GM19438 (cell line): ENCODE results near the gene ZNF101.

Experiments
- ATAC-seq: cut with Tn5 transposase; IDR thresholded peaks from one replicate; pipeline ENCODE4 v1.9.1; 2021; ENCODE audit warnings: low read depth; ENCODE audit not compliant: unreplicated experiment

Gene ZNF101

GRCh38 chr19:19668230-19669012 lies at the start of gene ZNF101:
Gene ZNF101 (plus strand): TSS chr19:19668839. CDS start chr19:19668964, 125 bp downstream.
- peak; percentile 69 for ATAC-seq

DNA sequence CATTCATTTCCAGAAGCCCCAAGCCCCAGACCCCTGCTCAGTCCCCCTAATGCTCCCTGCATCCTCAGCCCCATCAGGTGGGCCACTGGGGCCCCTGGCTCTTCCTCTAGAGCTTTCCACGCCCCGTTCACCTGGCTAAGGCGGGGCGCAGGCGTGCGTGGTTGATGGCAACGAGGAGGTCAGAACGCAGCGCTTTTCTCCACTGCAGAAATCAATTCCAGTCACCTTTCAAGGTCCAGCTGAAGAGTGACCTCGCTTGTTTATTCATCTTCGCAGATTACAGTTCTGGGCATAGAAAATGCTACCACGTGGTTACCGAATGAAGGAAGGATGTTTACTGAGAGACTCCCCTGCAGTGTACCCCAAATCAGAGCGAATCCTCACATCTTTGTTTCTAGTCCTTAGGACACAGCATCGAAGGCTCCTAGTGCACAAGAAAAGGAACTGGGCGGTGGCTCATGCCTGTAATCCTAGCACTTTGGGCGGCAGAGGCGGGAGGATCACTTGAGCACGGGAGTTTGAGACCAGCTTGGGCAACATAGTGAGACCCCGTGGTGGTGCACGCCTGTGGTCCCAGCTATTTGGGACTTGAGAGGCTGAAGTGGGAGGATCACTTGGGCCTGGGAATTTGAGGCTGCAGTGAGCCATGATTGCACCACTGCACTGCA lies 49.3 kb upstream of the ZNF101 start:
- no peak for ATAC-seq

GRCh38 chr19:19619849-19620210 lies 48.8 kb upstream of the ZNF101 start:
- no peak for ATAC-seq

GRCh38 chr19:19623383-19623782 lies 45.3 kb upstream of the ZNF101 start:
- no peak for ATAC-seq

- no peak for ATAC-seq
Measured at GRCh38 chr19:19624032-19624570, 44.5 kb upstream of the ZNF101 start.

DNA sequence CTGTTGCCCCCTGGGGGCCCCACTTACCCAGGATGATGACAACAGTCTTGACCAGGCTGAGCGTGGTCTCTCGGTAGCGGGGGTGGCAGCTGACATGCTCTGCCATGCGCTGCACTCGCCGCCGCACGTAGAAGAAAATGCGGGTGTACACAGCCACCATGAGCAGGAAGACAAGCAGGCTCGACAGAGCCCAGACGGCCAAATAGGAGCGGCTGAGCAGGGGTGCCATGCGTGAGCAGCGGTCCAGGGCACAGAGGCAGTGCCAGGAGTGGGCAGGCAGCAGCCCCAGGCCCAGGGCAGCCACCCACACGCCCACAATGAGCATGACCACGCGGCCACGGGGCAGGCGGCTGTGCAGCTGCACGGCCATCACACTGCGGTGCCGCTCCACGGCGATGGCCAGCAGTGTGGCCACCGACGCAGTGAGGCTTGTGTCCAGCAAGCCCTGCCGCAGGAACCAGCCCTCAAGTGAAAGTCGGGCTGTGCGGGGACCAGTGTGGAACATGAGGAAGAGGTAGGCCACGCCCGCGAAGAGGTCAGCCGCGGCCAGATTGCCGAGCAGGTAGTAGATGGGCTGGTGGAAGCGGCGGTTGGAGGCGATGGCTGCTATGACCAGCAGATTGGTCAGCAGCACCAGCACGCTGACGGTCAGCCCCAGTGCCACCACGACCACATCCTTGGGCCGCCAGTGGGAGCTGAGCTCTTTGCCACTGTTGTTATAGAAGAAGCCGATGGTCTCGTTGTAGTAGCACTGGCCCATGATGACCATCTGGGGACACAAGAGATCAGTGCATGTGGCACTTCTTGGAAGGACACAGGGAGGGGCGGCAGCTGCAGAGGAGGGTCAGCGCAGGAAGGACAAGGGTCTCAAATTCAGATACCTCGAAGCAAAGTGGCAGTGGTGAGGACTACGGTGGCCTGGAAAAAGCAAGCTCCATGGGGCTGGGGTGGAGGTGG lies 41.8 kb upstream of the ZNF101 start:
- no peak for ATAC-seq

DNA sequence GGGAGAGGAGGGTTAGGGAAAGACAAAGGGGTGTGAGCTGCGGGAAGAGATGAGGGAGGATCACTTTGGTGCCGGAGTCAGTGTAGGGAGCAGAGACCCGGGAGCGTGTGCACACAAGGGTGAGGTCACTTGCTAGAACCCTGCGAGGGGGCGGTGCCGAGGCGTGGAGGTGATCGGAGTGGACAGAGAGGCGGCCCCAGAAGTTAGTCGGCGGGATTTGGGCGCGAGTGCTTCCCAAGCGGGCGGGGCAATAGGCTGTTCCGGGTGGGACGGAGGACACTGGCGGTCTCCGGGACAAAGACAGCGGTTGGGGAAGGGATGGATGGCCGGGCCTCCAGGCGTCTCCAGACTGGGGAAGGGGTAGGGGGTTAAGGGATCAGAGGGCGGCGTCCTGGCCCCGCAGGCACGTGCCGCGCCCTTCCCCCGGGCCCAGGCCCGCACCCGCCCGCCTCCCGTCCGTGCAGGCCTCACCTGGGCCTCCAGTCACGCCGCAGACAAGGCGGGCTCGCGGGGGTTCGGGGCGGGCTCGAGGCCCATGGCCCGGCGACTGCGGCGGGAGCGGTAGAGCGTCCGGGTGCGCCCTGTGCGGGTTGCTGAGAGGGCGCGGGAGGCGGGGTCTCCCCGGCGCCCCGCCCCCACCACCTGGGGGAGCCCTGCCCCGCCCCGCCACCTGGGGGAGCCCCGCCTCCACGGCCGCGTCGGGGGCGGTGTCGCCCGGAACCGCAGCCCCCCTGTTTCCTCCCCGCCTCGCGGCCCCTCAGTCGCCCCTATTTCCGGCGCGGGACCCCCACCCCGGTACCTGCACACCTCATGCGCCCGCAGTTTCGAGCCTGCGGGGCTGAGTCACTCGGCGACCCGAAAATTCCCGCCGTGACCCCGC lies 40.8 kb upstream of the ZNF101 start, which contains the start of gene LPAR2:
Gene LPAR2 (minus strand): TSS at position 600 of the 880 bp plus-strand sequence. CDS start 945 bp downstream, outside the sequence.
- ATAC-seq, result peak; percentile 65

- ATAC-seq, result peak; percentile 10
Measured at GRCh38 chr19:19628501-19629134, 40.0 kb upstream of the ZNF101 start.

GRCh38 chr19:19630062-19630414 lies 38.6 kb upstream of the ZNF101 start:
- ATAC-seq, result no peak

GRCh38 chr19:19630426-19630825 lies 38.2 kb upstream of the ZNF101 start:
- no peak for ATAC-seq

GRCh38 chr19:19631346-19631745 lies 37.3 kb upstream of the ZNF101 start:
- no peak for ATAC-seq

DNA sequence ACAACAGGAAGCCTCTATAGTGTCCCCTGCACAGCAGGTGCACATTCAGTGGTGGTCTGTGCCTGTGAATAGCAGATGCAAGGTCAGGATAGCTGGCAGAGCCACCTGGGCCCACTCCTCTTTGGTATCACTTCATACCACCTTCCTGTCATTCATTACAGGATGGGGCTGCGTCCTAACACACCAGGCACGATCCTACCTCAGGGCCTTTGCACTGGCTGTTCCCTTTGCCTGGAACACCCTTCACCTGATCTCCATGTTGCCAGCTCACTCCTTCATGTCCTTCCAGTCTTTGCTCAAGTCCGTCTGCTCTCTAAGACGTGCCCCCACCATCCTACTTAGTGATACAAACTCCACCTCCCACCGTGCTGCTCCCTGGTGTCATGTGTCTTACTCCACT lies 36.0 kb upstream of the ZNF101 start:
- ATAC-seq, result no peak

DNA sequence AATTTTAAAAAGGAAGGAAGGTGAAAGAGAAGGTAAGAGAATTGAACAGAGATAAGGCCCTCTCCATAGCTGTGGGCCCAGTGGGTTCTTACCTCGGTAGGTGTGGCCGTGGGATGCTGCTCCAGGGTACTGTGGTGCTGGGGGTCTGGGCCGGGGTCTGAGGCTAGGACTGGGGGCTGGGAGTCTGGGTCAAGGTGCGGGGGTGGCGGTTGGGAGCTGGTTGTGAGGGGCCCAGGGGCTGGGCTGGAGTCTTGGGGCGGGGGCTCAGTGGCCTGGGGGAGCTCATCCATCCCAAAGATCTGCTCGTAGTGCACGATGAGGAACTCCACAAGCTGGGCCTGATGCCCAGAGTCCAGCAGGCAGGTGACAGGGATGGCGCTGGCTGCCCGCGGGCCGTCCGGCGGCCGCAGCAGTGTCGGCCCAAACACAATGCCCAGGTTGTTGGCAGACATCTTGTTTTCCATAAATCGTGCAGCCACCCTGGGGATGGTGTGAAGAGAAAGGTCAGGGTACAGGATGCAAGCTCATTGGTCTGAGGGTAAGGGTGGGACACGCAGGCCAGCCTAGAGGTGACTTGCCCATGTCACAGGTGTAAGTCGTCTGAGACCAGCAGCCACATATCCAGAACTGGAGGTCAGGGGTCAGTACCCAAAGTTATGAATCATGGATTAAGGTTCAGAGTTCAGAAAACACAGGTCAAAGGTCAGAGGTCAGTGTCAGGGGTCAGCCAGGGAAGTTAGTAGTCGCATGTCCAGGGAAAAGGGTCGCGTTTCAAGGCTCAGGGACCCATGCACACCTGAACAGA lies 34.7 kb upstream of the ZNF101 start:
- no peak for ATAC-seq

DNA sequence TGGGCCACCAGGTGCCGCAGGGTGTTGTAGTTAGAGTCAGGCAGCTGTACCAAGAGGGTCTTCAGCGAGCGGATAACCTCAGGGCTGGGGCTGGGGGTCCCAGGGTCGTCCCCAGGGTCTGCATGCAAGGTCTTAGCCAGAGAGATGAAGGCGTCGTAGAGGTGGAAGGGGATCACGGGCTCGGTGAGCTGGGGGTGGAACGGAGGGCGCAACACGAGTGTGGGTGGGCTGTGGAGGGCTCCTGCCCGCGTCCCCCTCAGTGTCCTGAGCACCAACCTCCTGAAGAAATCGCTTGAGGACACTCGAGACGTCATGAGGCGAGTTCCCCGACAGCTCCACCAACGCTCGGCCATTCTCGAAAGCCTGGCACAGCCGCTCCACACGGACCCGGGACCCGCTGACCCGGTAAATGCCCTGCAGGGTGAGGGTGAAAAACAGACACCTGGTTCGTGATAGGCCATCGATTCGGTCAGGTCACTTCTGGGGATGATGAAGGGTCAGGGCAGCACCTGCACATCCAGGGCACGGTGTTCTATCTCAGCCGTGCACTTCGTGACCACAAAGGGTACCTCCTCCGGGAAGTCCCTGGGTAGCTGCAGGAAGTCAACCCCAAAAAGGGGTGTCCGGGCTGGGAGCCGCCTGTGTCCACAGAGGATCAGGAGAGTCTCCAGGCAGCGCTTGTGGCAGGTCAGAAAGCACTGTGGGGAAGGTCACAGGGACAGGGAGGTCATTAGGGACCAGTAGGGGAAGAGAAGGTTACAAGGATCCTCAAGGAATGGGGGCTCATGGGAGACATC lies 33.9 kb upstream of the ZNF101 start:
- no peak for ATAC-seq

DNA sequence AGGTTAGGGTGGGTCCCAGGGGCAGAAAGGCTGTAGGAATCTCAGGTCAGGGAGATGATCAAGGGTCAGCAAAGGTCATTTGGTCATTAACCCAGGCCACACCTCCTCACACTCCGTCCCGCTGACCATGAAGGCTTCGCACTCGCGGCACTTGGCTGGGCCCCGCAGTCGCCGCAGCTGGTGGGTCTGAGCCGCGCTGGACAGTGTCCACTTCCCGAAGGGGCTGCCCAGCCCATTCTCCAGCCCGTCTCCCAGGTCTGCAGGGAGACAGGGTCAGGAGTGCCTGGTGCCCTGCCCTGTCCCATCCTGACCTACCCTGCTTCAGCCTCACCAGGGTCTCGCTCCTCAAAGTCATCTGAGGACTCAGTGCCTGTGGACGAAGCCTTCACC lies 33.3 kb upstream of the ZNF101 start:
- ATAC-seq, result no peak

DNA sequence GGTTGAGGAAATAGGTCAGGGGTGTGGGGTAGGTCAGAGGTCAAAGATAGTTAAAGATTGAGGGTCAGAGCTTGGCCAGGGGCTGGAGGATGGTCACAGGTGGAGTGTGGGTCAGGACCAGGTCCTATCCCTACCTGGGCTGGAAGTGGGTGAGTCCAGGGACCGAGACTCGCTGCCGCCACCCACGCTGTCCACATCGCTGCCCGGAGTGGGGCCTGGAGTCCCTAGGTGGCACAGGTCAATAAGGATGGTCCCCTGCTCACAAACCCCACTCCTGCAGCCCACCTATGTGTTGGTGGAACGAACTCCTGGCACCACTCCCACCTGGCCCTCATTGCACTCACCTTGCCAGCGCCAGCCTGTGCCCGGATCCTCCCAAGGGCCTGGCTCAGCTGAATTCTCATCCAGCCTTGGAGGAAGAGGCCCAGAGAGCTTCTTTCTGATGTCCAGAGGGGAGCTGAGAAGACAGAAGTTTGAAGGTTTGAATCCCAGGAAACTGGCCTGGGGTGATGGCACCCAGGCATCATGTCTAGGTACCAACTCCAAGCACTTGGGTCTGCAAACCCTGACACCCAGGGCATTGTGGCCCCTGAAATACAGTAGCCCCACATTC lies 32.0 kb upstream of the ZNF101 start:
- no peak for ATAC-seq

- ATAC-seq, result no peak
Measured at GRCh38 chr19:19637186-19637522, 31.5 kb upstream of the ZNF101 start.
